SU-DHL-6 (cell line): ENCODE data around the gene KIF12.

Experiments used
- H2AFZ ChIP-seq: fragments of 200-600 bp; sonication (generic); 2 replicates; pipeline ENCODE4 v1.6.1; 2014; ENCODE audit warnings: low read depth, mild to moderate bottlenecking, moderate library complexity, mixed read lengths, antibody characterized with exemption, low read length; ENCODE audit not compliant: severe bottlenecking
- H3F3A ChIP-seq: fragments of 200-600 bp; shearing (Covaris generic); 2 replicates; pipeline ENCODE4 v1.6.0; 2016; ENCODE audit warnings: antibody characterized with exemption, mild to moderate bottlenecking; ENCODE audit not compliant: insufficient read depth
- H3K27ac ChIP-seq: fragments of 200-600 bp; sonication (generic); 2 replicates; pipeline ENCODE4 v1.5.1; 2016; ENCODE audit warnings: low read depth, mild to moderate bottlenecking, low read length, moderate library complexity, mixed read lengths
- H3K27me3 ChIP-seq: fragments of 200-600 bp; sonication (generic), shearing (Covaris generic); 2 replicates; pipeline ENCODE4 v1.6.0; 2014; ENCODE audit warnings: mild to moderate bottlenecking, low read length
- H3K36me3 ChIP-seq: fragments of 200-600 bp; sonication (generic); 2 replicates; pipeline ENCODE4 v1.6.1; 2014; ENCODE audit warnings: mild to moderate bottlenecking, low read length, mixed read lengths
- H3K4me2 ChIP-seq: fragments of 300-600, 200-600 bp; shearing (Covaris generic), sonication (generic); 2 replicates; pipeline ENCODE4 v1.6.0; 2014; ENCODE audit warnings: low read length, low read depth, mild to moderate bottlenecking; ENCODE audit not compliant: poor library complexity, severe bottlenecking
- H3K4me3 ChIP-seq: fragments of 200-600 bp; sonication (generic); 2 replicates; pipeline ENCODE4 v1.5.1; 2014; ENCODE audit warnings: antibody characterized with exemption, low read length, mild to moderate bottlenecking, mixed read lengths; ENCODE audit not compliant: insufficient read depth, poor library complexity, severe bottlenecking
- H3K79me2 ChIP-seq: fragments of 200-600 bp; sonication (generic); 2 replicates; pipeline ENCODE4 v1.6.1; 2014; ENCODE audit warnings: mild to moderate bottlenecking, low read length, moderate library complexity; ENCODE audit not compliant: insufficient read depth
- H3K9ac ChIP-seq: fragments of 200-600 bp; sonication (generic); 2 replicates; pipeline ENCODE4 v1.7.0; 2014; ENCODE audit warnings: mild to moderate bottlenecking, low read length
- H3K9me2 ChIP-seq: fragments of 200-600 bp; sonication (generic); replicated peaks from 2 replicates; pipeline ENCODE4 v1.6.1; 2014; ENCODE audit warnings: low read length; ENCODE audit not compliant: insufficient read depth
- H3K9me3 ChIP-seq: fragments of 200-600 bp; sonication (generic); 2 replicates; pipeline ENCODE4 v1.6.1; 2014; ENCODE audit warnings: low read length, mixed read lengths; ENCODE audit not compliant: insufficient read depth
- H4K20me1 ChIP-seq: fragments of 200-600 bp; sonication (generic); 2 replicates; pipeline ENCODE4 v1.6.1; 2014; ENCODE audit warnings: low read depth, mild to moderate bottlenecking, antibody characterized with exemption, low read length, moderate library complexity, mixed read lengths
- EZH2phosphoT487 ChIP-seq: fragments of 200-600 bp; sonication (generic), shearing (Covaris generic); conservative IDR thresholded peaks from 2 replicates; pipeline ENCODE4 v1.6.1; 2018; ENCODE audit warnings: mild to moderate bottlenecking, antibody characterized with exemption, low read length, moderate library complexity, mixed read lengths
- TF ChIP-seq, protein P1 (sequence below): fragments of 200-600 bp; sonication (generic); IDR thresholded peaks from one replicate; pipeline ENCODE4 v1.5.1; 2017; ENCODE audit warnings: antibody characterized with exemption, mild to moderate bottlenecking, low read length, moderate library complexity; ENCODE audit not compliant: insufficient read depth, poor library complexity, severe bottlenecking

The KIF12 gene

GRCh38 chr9:114069476-114070187 lies 29.5 kb downstream of the KIF12 start:
- H4K20me1 ChIP-seq: no peaks in the 10 kb centered on the region
- no peak overlapping the region for H3K27ac ChIP-seq
- H3K36me3 ChIP-seq: no peaks in the 10 kb centered on the region
- H3K9me2 ChIP-seq: no peaks in the 10 kb centered on the region
- H3F3A ChIP-seq: no peaks in the 10 kb centered on the region
- H3K4me2 ChIP-seq: no peak overlapping the region
- H3K9me3 ChIP-seq: no peaks in the 10 kb centered on the region; the same call in 1 of the 2 replicates
- no peak overlapping the region for H2AFZ ChIP-seq
- H3K27me3 ChIP-seq: no peaks in the 10 kb centered on the region
- no peaks in the 10 kb centered on the region for H3K79me2 ChIP-seq
- TF ChIP-seq, protein P1, sequence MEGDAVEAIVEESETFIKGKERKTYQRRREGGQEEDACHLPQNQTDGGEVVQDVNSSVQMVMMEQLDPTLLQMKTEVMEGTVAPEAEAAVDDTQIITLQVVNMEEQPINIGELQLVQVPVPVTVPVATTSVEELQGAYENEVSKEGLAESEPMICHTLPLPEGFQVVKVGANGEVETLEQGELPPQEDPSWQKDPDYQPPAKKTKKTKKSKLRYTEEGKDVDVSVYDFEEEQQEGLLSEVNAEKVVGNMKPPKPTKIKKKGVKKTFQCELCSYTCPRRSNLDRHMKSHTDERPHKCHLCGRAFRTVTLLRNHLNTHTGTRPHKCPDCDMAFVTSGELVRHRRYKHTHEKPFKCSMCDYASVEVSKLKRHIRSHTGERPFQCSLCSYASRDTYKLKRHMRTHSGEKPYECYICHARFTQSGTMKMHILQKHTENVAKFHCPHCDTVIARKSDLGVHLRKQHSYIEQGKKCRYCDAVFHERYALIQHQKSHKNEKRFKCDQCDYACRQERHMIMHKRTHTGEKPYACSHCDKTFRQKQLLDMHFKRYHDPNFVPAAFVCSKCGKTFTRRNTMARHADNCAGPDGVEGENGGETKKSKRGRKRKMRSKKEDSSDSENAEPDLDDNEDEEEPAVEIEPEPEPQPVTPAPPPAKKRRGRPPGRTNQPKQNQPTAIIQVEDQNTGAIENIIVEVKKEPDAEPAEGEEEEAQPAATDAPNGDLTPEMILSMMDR: no peak
- TF ChIP-seq EZH2phosphoT487: no peak
- H3K4me3 ChIP-seq: no peak overlapping the region
- H3K9ac ChIP-seq: no peak overlapping the region

DNA sequence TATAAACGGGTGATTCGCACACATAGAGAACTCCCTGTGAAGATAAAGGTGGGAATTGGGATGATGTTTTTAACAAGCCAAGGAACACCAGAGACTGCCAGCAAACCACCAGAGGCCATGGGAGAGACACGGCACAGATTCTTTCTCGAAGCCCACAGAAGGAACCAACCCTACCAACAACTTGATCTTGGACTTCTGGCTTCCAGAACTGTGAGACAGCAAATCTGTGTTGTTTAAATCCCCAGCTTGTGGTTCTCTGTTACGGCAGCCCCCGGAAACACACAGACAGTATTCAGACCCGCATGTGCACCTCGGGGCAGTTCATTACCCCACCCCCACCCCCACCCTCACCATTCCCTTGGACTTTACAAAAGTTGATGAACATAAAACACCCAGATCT lies 33.8 kb downstream of the KIF12 start:
- H3K9me2 ChIP-seq: no peaks in the 10 kb centered on the region
- no peaks in the 10 kb centered on the region for H3F3A ChIP-seq
- no peak overlapping the region for H3K4me2 ChIP-seq
- H3K27me3 ChIP-seq: no peaks in the 10 kb centered on the region
- no peak overlapping the region for H3K9ac ChIP-seq
- no peak overlapping the region for H2AFZ ChIP-seq
- no peaks in the 10 kb centered on the region for H3K79me2 ChIP-seq
- no peaks in the 10 kb centered on the region for H4K20me1 ChIP-seq
- H3K36me3 ChIP-seq: no peaks in the 10 kb centered on the region
- TF ChIP-seq, protein P1: no peak
- no peak for TF ChIP-seq EZH2phosphoT487
- no peak overlapping the region for H3K27ac ChIP-seq
- no peaks in the 10 kb centered on the region for H3K9me3 ChIP-seq
- H3K4me3 ChIP-seq: no peak overlapping the region

- H4K20me1 ChIP-seq: no peaks in the 10 kb centered on the region
- H3K9me3 ChIP-seq: no peaks in the 10 kb centered on the region
- H3K4me2 ChIP-seq: no peak overlapping the region
- no peaks in the 10 kb centered on the region for H3K36me3 ChIP-seq
- H3F3A ChIP-seq: no peaks in the 10 kb centered on the region
- no peak overlapping the region for H3K9ac ChIP-seq
- H3K27me3 ChIP-seq: no peaks in the 10 kb centered on the region
- no peak overlapping the region for H2AFZ ChIP-seq
- no peak overlapping the region for H3K27ac ChIP-seq
- H3K9me2 ChIP-seq: no peaks in the 10 kb centered on the region
- H3K4me3 ChIP-seq: no peak overlapping the region
- TF ChIP-seq EZH2phosphoT487: no peak
- TF ChIP-seq, protein P1: no peak
- no peaks in the 10 kb centered on the region for H3K79me2 ChIP-seq
These were observed 37.1 kb downstream of the KIF12 start for GRCh38 chr9:114061830-114062474.
